ENCODE measurements around the gene PDE6H.

PDE6H gene

GRCh38 chr12:14950982-14951746 lies 21.7 kb upstream of the PDE6H start:
- TF ChIP-seq CTCF (IDR thresholded peaks at IDR 0.05; ENCODE audit: extremely low read depth, missing control alignments) = no peak

DNA sequence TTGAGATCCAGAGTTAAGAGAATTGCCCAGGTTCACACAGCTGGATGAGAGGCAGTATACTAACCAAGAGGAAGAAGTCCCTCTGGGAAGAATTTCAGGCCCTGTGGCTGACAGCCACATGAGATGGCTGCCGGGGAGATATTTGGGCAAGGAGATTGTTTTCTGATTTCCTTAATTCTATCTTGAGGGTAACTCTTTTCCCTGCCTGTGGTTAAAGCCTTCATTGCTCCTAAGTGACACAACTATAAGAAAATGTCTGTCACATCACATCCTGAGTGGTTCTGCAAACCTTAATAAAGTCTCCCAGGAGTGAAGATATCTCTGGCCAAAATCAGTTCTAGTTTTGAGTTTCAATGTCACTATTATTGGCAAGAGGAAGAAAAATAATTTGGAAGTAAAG lies 21.0 kb upstream of the PDE6H start:
- no peak for DNase-seq (ENCODE audit: low spot score)
- no peak for TF ChIP-seq CTCF (IDR thresholded peaks at IDR 0.05; ENCODE audit: extremely low read depth, missing control alignments)

More at GRCh38 chr12:14950982-14951746, 21.7 kb upstream of the PDE6H start:
- no peak for DNase-seq (ENCODE audit: low spot score)

- no peak for TF ChIP-seq CTCF (IDR thresholded peaks at IDR 0.05; ENCODE audit: extremely low read depth, missing control alignments)
- peak; percentile 33 for DNase-seq (ENCODE audit: low spot score)
Measured at GRCh38 chr12:14952299-14952921, 20.4 kb upstream of the PDE6H start.

DNA sequence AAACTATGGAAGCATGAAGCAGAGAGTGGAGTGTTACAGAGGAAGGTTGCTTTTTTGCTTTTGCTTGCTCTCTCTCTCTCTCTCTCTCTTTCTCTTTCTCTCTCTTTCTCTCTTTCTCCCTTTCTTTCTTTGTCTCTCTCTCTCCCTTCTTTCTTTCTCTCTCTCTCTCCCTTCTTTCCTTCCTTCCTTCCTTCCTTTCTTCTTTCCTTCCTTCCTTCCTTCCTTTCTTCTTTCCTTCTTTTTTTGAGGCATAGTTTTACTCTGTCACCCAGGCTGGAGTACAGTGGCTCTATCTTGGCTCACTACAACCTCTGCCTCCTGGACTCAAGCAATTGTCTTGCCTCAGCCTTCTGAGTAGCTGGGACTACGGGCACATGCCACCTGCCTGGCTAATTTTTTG lies 19.1 kb upstream of the PDE6H start:
- no peak for DNase-seq (ENCODE audit: low spot score)
- no peak for TF ChIP-seq CTCF (IDR thresholded peaks at IDR 0.05; ENCODE audit: extremely low read depth, missing control alignments)

- DNase-seq (ENCODE audit: low spot score) = no peak
- TF ChIP-seq CTCF (IDR thresholded peaks at IDR 0.05; ENCODE audit: extremely low read depth, missing control alignments) = no peak
Measured at GRCh38 chr12:14954269-14954668, 18.6 kb upstream of the PDE6H start.

- DNase-seq (ENCODE audit: low spot score) = peak; percentile 15
- no peak for TF ChIP-seq CTCF (IDR thresholded peaks at IDR 0.05; ENCODE audit: extremely low read depth, missing control alignments)
Measured at GRCh38 chr12:14956024-14956891, 16.6 kb upstream of the PDE6H start.

- DNase-seq (ENCODE audit: low spot score) = no peak
Measured at GRCh38 chr12:14956905-14957304, 15.9 kb upstream of the PDE6H start.

More at GRCh38 chr12:14956905-14957304, 15.9 kb upstream of the PDE6H start:
- TF ChIP-seq CTCF (IDR thresholded peaks at IDR 0.05; ENCODE audit: extremely low read depth, missing control alignments) = no peak
